Spleen (tissue), 11 donors: ENCODE results near the gene CEP135. TPM values are rescaled to one million over a fixed set of nuclear protein-coding genes. Genes with fewer than 3 reads are reported as not detected.

ENCODE experiments used
- DNase-seq: peaks from one replicate; pipeline ENCODE4 v3.0.0-alpha.2; 2020
- H3K27ac ChIP-seq, 8 donors: fragments of 200-600 bp; sonication (generic) in 7 of 8; 1 replicate in 4 of 8; 2 replicates in 4 of 8; pipeline versions ENCODE4 v1.5.0 to v1.8.0; 2016 to 2021; ENCODE audit warnings: inconsistent platforms in 4 of 8, mild to moderate bottlenecking in 4 of 8, moderate library complexity in 1 of 8
- H3K27me3 ChIP-seq, 7 donors: fragments of 200-600 bp; sonication (generic) in 6 of 7; replicated peaks in 1 of 7; 1 replicate in 4 of 7; 2 replicates in 3 of 7; pipeline versions ENCODE4 v1.5.0 to v1.8.0; 2016 to 2021; ENCODE audit warnings: inconsistent platforms in 3 of 7, mild to moderate bottlenecking in 1 of 7
- H3K36me3 ChIP-seq, 6 donors: fragments of 200-600 bp; sonication (generic) in 5 of 6; 1 replicate in 4 of 6; 2 replicates in 2 of 6; pipeline versions ENCODE4 v1.5.0 to v1.8.0; 2016 to 2021; ENCODE audit warnings: inconsistent platforms in 2 of 6
- H3K4me1 ChIP-seq, 6 donors: fragments of 200-600 bp; sonication (generic) in 5 of 6; 1 replicate in 3 of 6; 2 replicates in 3 of 6; pipeline versions ENCODE4 v1.5.0 to v1.8.0; 2016 to 2021; ENCODE audit warnings: inconsistent platforms in 3 of 6
- H3K4me3 ChIP-seq, 8 donors: fragments of 200-600 bp; sonication (generic) in 7 of 8; 1 replicate in 4 of 8; 2 replicates in 4 of 8; pipeline versions ENCODE4 v1.5.0 to v1.8.0; 2016 to 2021; ENCODE audit warnings: inconsistent platforms in 4 of 8, mild to moderate bottlenecking in 4 of 8, moderate library complexity in 2 of 8
- H3K9me3 ChIP-seq, 8 donors: fragments of 200-600 bp; sonication (generic) in 7 of 8; 1 replicate in 4 of 8; 2 replicates in 4 of 8; pipeline versions ENCODE4 v1.5.0 to v1.8.0; 2016 to 2021; ENCODE audit warnings: inconsistent platforms in 4 of 8
- CTCF ChIP-seq, 11 experiments: fragments of 200-600 bp in 7 of 11; fragments of 450-650 bp in 4 of 11; sonication (generic) in 4 of 11; IDR thresholded peaks in 8 of 11; conservative IDR thresholded peaks in 3 of 11; 1 replicate in 7 of 11; 2 replicates in 4 of 11; pipeline versions ENCODE4 v1.4.0 to v1.8.0; 2016 to 2021; ENCODE audit warnings: antibody characterized with exemption in 11 of 11, inconsistent platforms in 4 of 11, mild to moderate bottlenecking in 1 of 11
- POLR2A ChIP-seq, 3 donors: fragments of 450-650 bp; IDR thresholded peaks; one replicate each; pipeline ENCODE4 v1.5.1; 2017; ENCODE audit warnings: antibody characterized with exemption in 3 of 3, mild to moderate bottlenecking in 1 of 3
- POLR2AphosphoS5 ChIP-seq, 3 donors: sonication (generic); formaldehyde crosslinking; IDR thresholded peaks; one replicate each; pipeline ENCODE4 v1.5.1; 2017; ENCODE audit warnings: antibody characterized with exemption in 3 of 3
- WGBS, 5 donors: extraction: QIAGEN DNeasy Blood & Tissue Kit in 3 of 5; methylation state at CpG; one replicate each; pipeline versions ENCODE4 v1.1.5 to v1.1.7; 2013 to 2018; 5-methylcytosine and 5-hydroxymethylcytosine counted together
- intact Hi-C: fragments of 100-400 bp; cut with DNase I; formaldehyde crosslinking; loops from one replicate; pipeline ENCODE4 v1.15.0; 2023; ENCODE audit warnings: low total_unique reads
- polyA plus RNA-seq, 3 donors: library from polyadenylated mRNA; stranded (reverse); fragments of 200-250 nt; gene quantifications; one replicate each; pipeline ENCODE4 v1.2.1, GENCODE V29; 2013
- total RNA-seq, 7 donors: library from RNA; depleted of rRNA in 3 of 7; stranded (reverse); fragments of >200 nt in 3 of 7; fragmentation: NEBNext Ultra II Directional in 4 of 7; extraction: Animal tissue kit (Norgen Biotek cat#: 25700) in 4 of 7; gene quantifications; one replicate each; pipeline versions ENCODE4 v1.1.0 to v1.2.1, GENCODE V29; 2016 to 2021
- donor health status: healthy with polysubstance abuse.
- donor health status: DM: no; HTN: no; CAD: no; lungs with moderate emphysema.
- donor health status: DM: no; HTN: no; CAD: no.
- donor health status: Bipolar disorder and iron deficiency.
- donor health status: healthy.
- donor health status: DM: no; HTN: no; CAD: no.
- donor health status: DM: yes; HTN: yes; CAD: no.

Gene CEP135
- total and polyA plus RNA-seq, 10 donors, result 2.7 to 21.5 (median 14.2) TPM

GRCh38 chr4:55982976-55983375 is 34.2 kb downstream of the CEP135 start:
- DNase-seq, result no peak
- H3K4me3 ChIP-seq, result no peak overlapping the region
- H3K27me3 ChIP-seq, result no peaks in the 10 kb centered on the region
- no peaks in the 10 kb centered on the region for H3K9me3 ChIP-seq
- no peaks in the 10 kb centered on the region for H3K4me1 ChIP-seq
- intact Hi-C loops, result no loop called here
- peaks cover 0 to 94% (median 48%) of the 10 kb centered on the region in 6 donors for H3K36me3 ChIP-seq
- TF ChIP-seq POLR2A (IDR thresholded peaks at IDR 0.05) (no peak), CTCF (IDR thresholded peaks at IDR 0.05 in 8 of 11, conservative IDR thresholded peaks at IDR 0.05 in 3 of 11) (no peak), POLR2AphosphoS5 (IDR thresholded peaks at IDR 0.05) (no peak)
- H3K27ac ChIP-seq, result no peak overlapping the region

- H3K27me3 ChIP-seq, result no peaks in the 10 kb centered on the region
- no peak for TF ChIP-seq POLR2A (IDR thresholded peaks at IDR 0.05)
- no peak for TF ChIP-seq CTCF (IDR thresholded peaks at IDR 0.05 in 8 of 11, conservative IDR thresholded peaks at IDR 0.05 in 3 of 11)
- TF ChIP-seq POLR2AphosphoS5 (IDR thresholded peaks at IDR 0.05), result no peak
- no peak overlapping the region for H3K27ac ChIP-seq
- peaks cover 0 to 81% (median 26%) of the 10 kb centered on the region in 6 donors for H3K36me3 ChIP-seq
- no peaks in the 10 kb centered on the region for H3K4me1 ChIP-seq
- H3K4me3 ChIP-seq, result no peak overlapping the region
- no peak for DNase-seq
- H3K9me3 ChIP-seq, result no peaks in the 10 kb centered on the region
- intact Hi-C loops, result no loop called here
Measured at GRCh38 chr4:55989766-55990165, 41.0 kb downstream of the CEP135 start.

GRCh38 chr4:55993994-55994663 is 45.4 kb downstream of the CEP135 start:
- WGBS, 5 donors, result 72 to 89% (median 74%) methylated on average over 3 of the region's 3 CpGs
- Histone ChIP-seq H3K27me3 (no peaks in the 10 kb centered on the region), H3K27ac (no peak overlapping the region), H3K9me3 (no peaks in the 10 kb centered on the region), H3K4me3 (no peak overlapping the region), H3K4me1 (no peaks in the 10 kb centered on the region), H3K36me3 (peaks cover 0 to 84% (median 19%) of the 10 kb centered on the region in 6 donors)
- no peak for DNase-seq
- TF ChIP-seq CTCF (IDR thresholded peaks at IDR 0.05 in 8 of 11, conservative IDR thresholded peaks at IDR 0.05 in 3 of 11) (no peak), POLR2AphosphoS5 (IDR thresholded peaks at IDR 0.05) (no peak), POLR2A (IDR thresholded peaks at IDR 0.05) (no peak)
- intact Hi-C loops, result no loop called here

- intact Hi-C loops, result no loop called here
- H3K9me3 ChIP-seq, result no peaks in the 10 kb centered on the region
- no peak for DNase-seq
- H3K4me1 ChIP-seq, result no peaks in the 10 kb centered on the region
- no peak overlapping the region for H3K4me3 ChIP-seq
- no peak overlapping the region for H3K27ac ChIP-seq
- TF ChIP-seq CTCF (IDR thresholded peaks at IDR 0.05 in 8 of 11, conservative IDR thresholded peaks at IDR 0.05 in 3 of 11) (no peak), POLR2AphosphoS5 (IDR thresholded peaks at IDR 0.05) (no peak), POLR2A (IDR thresholded peaks at IDR 0.05) (no peak)
- H3K36me3 ChIP-seq, result peaks cover 0 to 91% (median 36%) of the 10 kb centered on the region in 6 donors
- no peaks in the 10 kb centered on the region for H3K27me3 ChIP-seq
- WGBS, 5 donors, result 94 to 96% (median 95%) methylated on average over 2 of the region's 2 CpGs
Measured at GRCh38 chr4:55996646-55997045, 47.9 kb downstream of the CEP135 start.
